HL-60 (cell line): ENCODE measurements around the gene POLG2.
"Not testable (repeated sequence)": the region's sequence is repeated elsewhere in the genome, so short reads cannot be mapped to it uniquely, and the experiment has no call there.

Experiments
- CTCF ChIP-seq: IDR thresholded peaks from one replicate; pipeline ENCODE4 v1.5.1; 2011; ENCODE audit warnings: low read length, control low read depth, inconsistent platforms; ENCODE audit not compliant: insufficient read depth
- POLR2AphosphoS5 ChIP-seq: IDR thresholded peaks from 2 replicates; pipeline ENCODE4 v1.6.1; 2012; ENCODE audit warnings: low read depth
- TF ChIP-seq, protein P1 (sequence below): IDR thresholded peaks from 2 replicates; pipeline ENCODE4 v1.6.1; 2012; ENCODE audit warnings: low read depth; ENCODE audit not compliant: insufficient replicate concordance

DNA sequence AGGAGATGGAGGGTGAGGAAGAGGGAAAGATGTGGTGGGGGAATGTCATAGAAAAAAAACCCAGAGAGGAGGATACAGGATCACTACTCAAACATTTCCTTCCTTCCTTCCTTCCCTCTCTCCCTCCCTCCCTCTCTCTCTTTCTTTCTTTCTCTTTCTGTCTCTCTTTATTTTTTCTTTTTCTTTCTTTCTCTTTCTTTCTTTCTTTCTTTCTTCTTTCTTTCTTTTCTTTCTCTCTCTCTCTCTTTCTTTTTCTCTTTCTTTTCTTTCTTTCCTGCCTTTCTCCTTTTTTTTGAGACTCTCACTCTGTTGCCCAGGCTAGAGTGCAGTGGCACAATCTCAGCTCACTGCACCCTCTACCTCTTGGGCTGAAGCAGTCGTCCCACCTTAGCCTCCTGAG is 30.0 kb downstream of the POLG2 start:
- TF ChIP-seq CTCF, POLR2AphosphoS5: not testable (repeated sequence)
- TF ChIP-seq, protein P1, sequence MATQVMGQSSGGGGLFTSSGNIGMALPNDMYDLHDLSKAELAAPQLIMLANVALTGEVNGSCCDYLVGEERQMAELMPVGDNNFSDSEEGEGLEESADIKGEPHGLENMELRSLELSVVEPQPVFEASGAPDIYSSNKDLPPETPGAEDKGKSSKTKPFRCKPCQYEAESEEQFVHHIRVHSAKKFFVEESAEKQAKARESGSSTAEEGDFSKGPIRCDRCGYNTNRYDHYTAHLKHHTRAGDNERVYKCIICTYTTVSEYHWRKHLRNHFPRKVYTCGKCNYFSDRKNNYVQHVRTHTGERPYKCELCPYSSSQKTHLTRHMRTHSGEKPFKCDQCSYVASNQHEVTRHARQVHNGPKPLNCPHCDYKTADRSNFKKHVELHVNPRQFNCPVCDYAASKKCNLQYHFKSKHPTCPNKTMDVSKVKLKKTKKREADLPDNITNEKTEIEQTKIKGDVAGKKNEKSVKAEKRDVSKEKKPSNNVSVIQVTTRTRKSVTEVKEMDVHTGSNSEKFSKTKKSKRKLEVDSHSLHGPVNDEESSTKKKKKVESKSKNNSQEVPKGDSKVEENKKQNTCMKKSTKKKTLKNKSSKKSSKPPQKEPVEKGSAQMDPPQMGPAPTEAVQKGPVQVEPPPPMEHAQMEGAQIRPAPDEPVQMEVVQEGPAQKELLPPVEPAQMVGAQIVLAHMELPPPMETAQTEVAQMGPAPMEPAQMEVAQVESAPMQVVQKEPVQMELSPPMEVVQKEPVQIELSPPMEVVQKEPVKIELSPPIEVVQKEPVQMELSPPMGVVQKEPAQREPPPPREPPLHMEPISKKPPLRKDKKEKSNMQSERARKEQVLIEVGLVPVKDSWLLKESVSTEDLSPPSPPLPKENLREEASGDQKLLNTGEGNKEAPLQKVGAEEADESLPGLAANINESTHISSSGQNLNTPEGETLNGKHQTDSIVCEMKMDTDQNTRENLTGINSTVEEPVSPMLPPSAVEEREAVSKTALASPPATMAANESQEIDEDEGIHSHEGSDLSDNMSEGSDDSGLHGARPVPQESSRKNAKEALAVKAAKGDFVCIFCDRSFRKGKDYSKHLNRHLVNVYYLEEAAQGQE: not testable (repeated sequence)
